Endodermal cell (in vitro differentiated cells): Measurements from ENCODE around the gene KIAA1210. TPM values are rescaled to one million over a fixed set of nuclear protein-coding genes. Genes with fewer than 3 reads are reported as not detected.

Experiments
- DNase-seq: peaks from one replicate; pipeline ENCODE4 v3.0.0-alpha.2; 2017
- H3K27ac ChIP-seq: 2 replicates; pipeline ENCODE4 v1.5.1; 2013; ENCODE audit warnings: mild to moderate bottlenecking, low read depth, low read length, moderate library complexity
- H3K27me3 ChIP-seq: 2 replicates; pipeline ENCODE4 v1.6.1; 2013; ENCODE audit warnings: mild to moderate bottlenecking, low read length, moderate library complexity; ENCODE audit not compliant: insufficient read depth, control insufficient read depth, poor library complexity, severe bottlenecking
- H3K36me3 ChIP-seq: 2 replicates; pipeline ENCODE4 v1.7.0; 2013; ENCODE audit warnings: mild to moderate bottlenecking, low read length, moderate library complexity; ENCODE audit not compliant: control insufficient read depth, insufficient read depth
- H3K4me1 ChIP-seq: one replicate; pipeline ENCODE4 v1.7.0; 2013; ENCODE audit warnings: low read length; ENCODE audit not compliant: control insufficient read depth, insufficient read depth
- H3K4me3 ChIP-seq: 2 replicates; pipeline ENCODE4 v1.5.1; 2013; ENCODE audit warnings: mild to moderate bottlenecking, low read length, moderate library complexity
- H3K9ac ChIP-seq: 2 replicates; pipeline ENCODE4 v1.6.1; 2013; ENCODE audit warnings: mild to moderate bottlenecking, low read length, moderate library complexity; ENCODE audit not compliant: poor library complexity, severe bottlenecking; ENCODE audit errors: extremely low read depth
- H3K9me3 ChIP-seq: 2 replicates; pipeline ENCODE4 v1.6.1; 2013; ENCODE audit warnings: mild to moderate bottlenecking, low read length, moderate library complexity; ENCODE audit not compliant: control insufficient read depth
- H3K27ac Mint-ChIP-seq: 2 replicates; pipeline ENCODE4 v1.8.0; 2020; ENCODE audit warnings: mixed read lengths
- H3K27me3 Mint-ChIP-seq: 2 replicates; pipeline ENCODE4 v1.8.0; 2021; ENCODE audit warnings: mild to moderate bottlenecking, mixed read lengths; ENCODE audit not compliant: insufficient read depth
- H3K36me3 Mint-ChIP-seq: 2 replicates; pipeline ENCODE4 v1.8.0; 2020; ENCODE audit warnings: low read depth, mixed read lengths
- H3K4me1 Mint-ChIP-seq: 2 replicates; pipeline ENCODE4 v1.8.0; 2020; ENCODE audit warnings: mixed read lengths
- H3K4me3 Mint-ChIP-seq: 2 replicates; pipeline ENCODE4 v1.8.0; 2020; ENCODE audit warnings: mild to moderate bottlenecking, moderate library complexity, mixed read lengths
- H3K9me3 Mint-ChIP-seq: 2 replicates; pipeline ENCODE4 v1.8.0; 2020; ENCODE audit warnings: mild to moderate bottlenecking, mixed read lengths
- CTCF ChIP-seq: fragments of 200-600 bp; sonication (generic); conservative IDR thresholded peaks from 2 replicates; pipeline ENCODE4 v1.5.0; 2021; ENCODE audit warnings: antibody characterized with exemption, mild to moderate bottlenecking
- WGBS, 2 experiments: methylation state at CpG; one replicate each; pipeline versions ENCODE4 v1.1.5 to v1.1.7; 2013; ENCODE audit warnings: missing lambda C conversion rate in 2 of 2, mixed read lengths in 1 of 2; ENCODE audit not compliant: insufficient coverage in 1 of 2, insufficient read length in 1 of 2; 5-methylcytosine and 5-hydroxymethylcytosine counted together
- total RNA-seq, 2 donors: library from RNA; stranded (reverse); fragmentation: NEBNext Ultra II Directional in 1 of 2; extraction: Animal tissue kit (Norgen Biotek cat#: 25700) in 1 of 2; gene quantifications; 2 replicates in 1 of 2; 3 replicates in 1 of 2; pipeline ENCODE4 v1.2.1, GENCODE V29; 2021

KIAA1210 gene
- total RNA-seq, 2 donors from 2014 or later: not detected

DNA sequence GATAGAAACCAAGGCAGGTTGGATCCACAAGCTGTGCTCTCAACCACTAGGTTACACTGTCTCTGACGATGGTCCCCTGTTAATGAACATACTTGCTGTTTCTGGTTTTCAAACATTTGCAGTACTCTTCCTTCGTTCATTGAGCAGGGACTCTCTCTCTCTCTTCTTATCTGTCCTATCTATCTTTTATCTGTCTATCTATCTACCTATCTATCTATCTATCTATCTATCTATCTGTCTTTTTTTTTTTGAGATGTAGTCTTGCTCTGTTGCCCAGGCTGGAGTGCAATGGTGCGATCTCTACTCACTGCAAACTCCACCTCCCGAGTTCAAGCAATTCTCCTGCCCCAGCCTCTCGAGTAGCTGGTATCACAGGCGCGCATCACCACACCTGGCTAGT lies 64.2 kb downstream of the KIAA1210 start:
- Mint-ChIP-seq H3K9me3 (peaks cover 34% of the 10 kb centered on the region), H3K36me3 (no peaks in the 10 kb centered on the region), H3K4me3 (no peak overlapping the region), H3K27me3 (peaks cover 2% of the 10 kb centered on the region), H3K4me1 (peaks cover 7% of the 10 kb centered on the region), H3K27ac (no peak overlapping the region)
- DNase-seq: no peak
- Histone ChIP-seq H3K27me3 (peaks cover 11% of the 10 kb centered on the region), H3K4me3 (no peak overlapping the region), H3K9me3 (no peaks in the 10 kb centered on the region), H3K36me3 (no peaks in the 10 kb centered on the region), H3K27ac (no peak overlapping the region), H3K4me1 (no peaks in the 10 kb centered on the region), H3K9ac (no peak overlapping the region)
- TF ChIP-seq CTCF: no peak
- 91 to 100% methylated on average over 3 to 6 of the region's 7 CpGs for WGBS, 2 experiments

DNA sequence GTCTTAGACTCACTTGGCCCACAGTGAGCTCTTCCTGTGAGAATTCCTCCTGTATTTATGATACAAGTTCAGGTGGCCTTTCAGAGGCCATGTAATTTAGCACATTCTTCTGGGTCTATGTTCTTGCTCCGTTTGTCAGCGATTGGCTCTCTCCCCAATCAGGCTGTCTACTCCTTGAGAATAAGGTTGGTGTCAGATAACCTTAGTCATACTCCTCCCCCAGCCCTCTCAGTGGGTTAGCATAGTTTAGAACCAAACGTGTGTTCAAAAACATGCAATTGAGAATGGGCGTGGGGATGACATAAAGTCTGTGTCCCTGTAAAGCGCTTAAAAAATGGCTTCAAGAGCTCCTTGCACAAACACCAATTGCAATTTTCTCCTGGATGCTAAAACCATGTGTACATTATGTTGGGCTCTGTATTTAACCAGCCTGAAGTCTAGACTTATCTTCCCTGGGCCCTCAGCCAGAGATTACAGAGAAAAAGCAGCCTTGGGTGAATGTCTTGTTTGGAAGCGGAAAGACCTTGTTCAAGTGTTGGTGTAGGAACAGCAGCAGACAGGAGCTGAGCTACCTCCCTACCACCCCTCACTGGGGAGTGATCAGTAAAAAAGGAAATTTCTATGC lies 64.8 kb downstream of the KIAA1210 start:
- Histone ChIP-seq H3K27ac (no peak overlapping the region), H3K9ac (no peak overlapping the region), H3K4me1 (no peaks in the 10 kb centered on the region), H3K36me3 (no peaks in the 10 kb centered on the region), H3K9me3 (no peaks in the 10 kb centered on the region), H3K4me3 (no peak overlapping the region), H3K27me3 (peaks cover 6% of the 10 kb centered on the region)
- Mint-ChIP-seq H3K36me3 (no peaks in the 10 kb centered on the region), H3K9me3 (peaks cover 34% of the 10 kb centered on the region), H3K4me1 (peaks cover 7% of the 10 kb centered on the region), H3K27ac (no peak overlapping the region), H3K4me3 (no peak overlapping the region), H3K27me3 (peaks cover 2% of the 10 kb centered on the region)
- WGBS, 2 experiments: 58 to 80% methylated on average over 1 to 6 of the region's 6 CpGs
- no peak for TF ChIP-seq CTCF
- DNase-seq: peak; percentile 45

DNA sequence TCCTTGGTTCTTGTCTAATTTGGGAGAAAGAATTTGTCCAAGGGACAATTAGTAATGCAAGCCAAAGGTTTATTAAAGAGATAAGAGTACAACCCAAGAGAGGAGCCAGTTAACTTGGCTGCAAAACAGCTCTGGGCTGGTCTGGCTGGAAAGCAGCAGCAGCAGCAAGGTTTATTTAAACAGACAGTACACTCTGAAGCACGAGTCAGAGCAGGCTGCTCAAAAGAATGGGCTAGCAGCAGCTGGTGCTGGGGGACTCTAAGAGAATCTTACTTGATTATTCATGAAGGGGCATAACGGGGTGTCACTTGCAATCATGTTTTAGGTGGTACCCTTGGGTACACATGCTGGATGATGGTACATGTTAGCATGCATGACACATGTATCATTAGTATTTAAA lies 71.9 kb downstream of the KIAA1210 start:
- H3K4me3 Mint-ChIP-seq: no peak overlapping the region
- no peak for TF ChIP-seq CTCF

More for the DNA sequence above, 71.9 kb downstream of the KIAA1210 start:
- Histone ChIP-seq H3K4me3 (no peak overlapping the region), H3K36me3 (no peaks in the 10 kb centered on the region), H3K9ac (no peak overlapping the region), H3K27ac (no peak overlapping the region), H3K4me1 (peaks cover 4% of the 10 kb centered on the region), H3K9me3 (no peaks in the 10 kb centered on the region), H3K27me3 (no peaks in the 10 kb centered on the region)
- 68% methylated on average over 2 of the region's 2 CpGs; no CpG with 5 or more reads in 1 of the 2 experiments for WGBS, 2 experiments
- Mint-ChIP-seq H3K36me3 (no peaks in the 10 kb centered on the region), H3K27ac (no peak overlapping the region), H3K4me1 (peaks cover 7% of the 10 kb centered on the region), H3K27me3 (no peaks in the 10 kb centered on the region), H3K9me3 (peaks cover 29% of the 10 kb centered on the region)
- DNase-seq: no peak
